Heart left ventricle (tissue), 16 donors: ENCODE measurements around the gene VPS18. TPM values are rescaled to one million over a fixed set of nuclear protein-coding genes. Genes with fewer than 3 reads are reported as not detected.

Source experiments
- ATAC-seq, 4 donors: fragments of 200-7000 bp; cut with Tn5 transposase; one replicate each; pipeline ENCODE4 v1.9.1; 2020 to 2022; ENCODE audit warnings: moderate library complexity in 4 of 4, mild to moderate bottlenecking in 3 of 4, moderate number of reproducible peaks in 1 of 4
- DNase-seq, 5 donors: peaks; one replicate each; pipeline ENCODE4 v3.0.0-alpha.2; 2020
- H3K27ac ChIP-seq, 12 donors: fragments of 200-600 bp; sonication (generic) in 4 of 12; one replicate each; pipeline versions ENCODE4 v1.5.0 to v1.8.0; 2016 to 2022; ENCODE audit warnings: mild to moderate bottlenecking in 2 of 12
- H3K27me3 ChIP-seq, 9 donors: fragments of 200-600 bp; sonication (generic) in 2 of 9; one replicate each; pipeline versions ENCODE4 v1.5.1 to v1.8.0; 2016 to 2022; ENCODE audit warnings: mild to moderate bottlenecking in 3 of 9
- H3K36me3 ChIP-seq, 9 donors: fragments of 200-600 bp; sonication (generic) in 2 of 9; one replicate each; pipeline versions ENCODE4 v1.5.0 to v1.8.0; 2018 to 2022; ENCODE audit warnings: mild to moderate bottlenecking in 2 of 9
- H3K4me1 ChIP-seq, 12 donors: fragments of 200-600 bp; sonication (generic) in 4 of 12; one replicate each; pipeline versions ENCODE4 v1.5.0 to v1.8.0; 2016 to 2022; ENCODE audit warnings: mild to moderate bottlenecking in 3 of 12
- H3K4me3 ChIP-seq, 12 donors: fragments of 200-600 bp; sonication (generic) in 4 of 12; one replicate each; pipeline versions ENCODE4 v1.5.0 to v1.8.0; 2017 to 2022; ENCODE audit warnings: mild to moderate bottlenecking in 9 of 12, moderate library complexity in 4 of 12
- H3K9me3 ChIP-seq, 12 donors: fragments of 200-600 bp; sonication (generic) in 4 of 12; one replicate each; pipeline versions ENCODE4 v1.5.0 to v1.8.0; 2016 to 2022; ENCODE audit warnings: mild to moderate bottlenecking in 1 of 12
- CTCF ChIP-seq, 12 donors: fragments of 200-600 bp; sonication (generic) in 4 of 12; IDR thresholded peaks; one replicate each; pipeline versions ENCODE4 v1.5.0 to v1.8.0; 2018 to 2022; ENCODE audit warnings: antibody characterized with exemption in 12 of 12, mild to moderate bottlenecking in 5 of 12
- POLR2A ChIP-seq, 2 donors: fragments of 450-650 bp; IDR thresholded peaks; one replicate each; pipeline ENCODE4 v1.6.1; 2017; ENCODE audit warnings: antibody characterized with exemption in 2 of 2, mild to moderate bottlenecking in 2 of 2, moderate library complexity in 2 of 2
- WGBS, 4 donors: extraction: QIAGEN DNeasy Blood & Tissue Kit in 2 of 4; methylation state at CpG; one replicate each; pipeline versions ENCODE4 v1.1.5 to v1.1.7; 2013 to 2018; 5-methylcytosine and 5-hydroxymethylcytosine counted together
- intact Hi-C, 10 donors: fragments of 100-400 bp; cut with DNase I; formaldehyde crosslinking; loops; one replicate each; pipeline versions ENCODE4 v1.11.1 to v1.14.2; 2022
- polyA plus RNA-seq, 2 donors: library from polyadenylated mRNA; stranded (reverse); fragments of 200-250 nt; gene quantifications; one replicate each; pipeline ENCODE4 v1.2.3, GENCODE V29; 2013
- total RNA-seq, 9 donors: library from RNA; depleted of rRNA in 2 of 9; stranded (reverse); fragments of >200 nt in 2 of 9; fragmentation: NEBNext Ultra II Directional in 3 of 9; extraction: Animal tissue kit (Norgen Biotek cat#: 25700) in 3 of 9; gene quantifications; one replicate each; pipeline versions ENCODE4 v1.1.0 to v1.2.4, GENCODE V29; 2016 to 2023
- donor health status: ischemic (EF 13 %, LVEDD 7.1; RV severe dilation, severe dysfunction).
- donor health status: healthy with polysubstance abuse.
- donor health status: DM: no; HTN: yes; CAD: no.
- donor health status: DM: no; HTN: no; CAD: no.
- donor health status: ischemic (EF 25% LVEDD 6.9; RV normal size, moderate dysfunction).
- donor health status: ischemic (EF 25% LVEDD 5.7; RV mildly dilated, moderate dysfunction).
- donor health status: healthy.
- donor health status: DM: yes; HTN: yes; CAD: no.
- donor health status: ischemic (EF 35%, LVEDD 5.7; RV mildly dilated, moderate dysfunction).
- donor health status: nonischemic (EF 11% LVEDD 7.7; RV severe dilation, severe dysfunction).
- donor health status: DM: yes; HTN: yes; CAD: no.
- donor health status: PGD.
- donor health status: ischemic (EF 29% LVEDD 5.4; RV normal size, mild dysfunction).
- donor health status: nonischemic (EF 23%, LVEDD 6.1; RV moderate dilation, normal function).

VPS18 gene
- total and polyA plus RNA-seq, 11 donors: 14.7 to 29.2 (median 21.3) TPM

- TF ChIP-seq CTCF (IDR thresholded peaks at IDR 0.05) (no peak), POLR2A (IDR thresholded peaks at IDR 0.05) (no peak)
- Histone ChIP-seq H3K4me3 (no peak overlapping the region), H3K9me3 (peaks cover 0 to 7% (median 0%) of the 10 kb centered on the region in 12 donors), H3K36me3 (no peaks in the 10 kb centered on the region), H3K27me3 (no peaks in the 10 kb centered on the region), H3K4me1 (no peaks in the 10 kb centered on the region), H3K27ac (no peak overlapping the region)
- ATAC-seq: no peak
- intact Hi-C loops: no loop called here
- no peak for DNase-seq
- WGBS, 4 donors: 91 to 96% (median 94%) methylated on average over 6 of the region's 6 CpGs
Measured at GRCh38 chr15:40881351-40881750, 12.9 kb upstream of the VPS18 start.

GRCh38 chr15:40886586-40886985 is 7.7 kb upstream of the VPS18 start:
- Histone ChIP-seq H3K27me3 (no peaks in the 10 kb centered on the region), H3K4me1 (no peaks in the 10 kb centered on the region), H3K27ac (no peak overlapping the region), H3K36me3 (no peaks in the 10 kb centered on the region), H3K4me3 (no peak overlapping the region), H3K9me3 (peaks cover 0 to 7% (median 0%) of the 10 kb centered on the region in 12 donors)
- intact Hi-C loops: no loop called here
- WGBS, 4 donors: 62 to 76% (median 63%) methylated on average over 1 of the region's 1 CpG
- no peak for ATAC-seq
- no peak for DNase-seq
- no peak for TF ChIP-seq CTCF (IDR thresholded peaks at IDR 0.05)
- no peak for TF ChIP-seq POLR2A (IDR thresholded peaks at IDR 0.05)

GRCh38 chr15:40889112-40889511 is 5.1 kb upstream of the VPS18 start:
- intact Hi-C loops: no loop called here
- ATAC-seq (no peak), DNase-seq (no peak)
- Histone ChIP-seq H3K27ac (no peak overlapping the region), H3K4me1 (peaks cover 0 to 9% (median 6%) of the 10 kb centered on the region in 12 donors), H3K4me3 (no peak overlapping the region), H3K9me3 (no peaks in the 10 kb centered on the region), H3K36me3 (no peaks in the 10 kb centered on the region), H3K27me3 (no peaks in the 10 kb centered on the region)
- TF ChIP-seq CTCF (IDR thresholded peaks at IDR 0.05) (no peak), POLR2A (IDR thresholded peaks at IDR 0.05) (no peak)

GRCh38 chr15:40891138-40891537 is 3.1 kb upstream of the VPS18 start:
- WGBS, 4 donors: 86 to 89% (median 88%) methylated on average over 5 of the region's 5 CpGs
- Histone ChIP-seq H3K4me3 (no peak overlapping the region), H3K9me3 (no peaks in the 10 kb centered on the region), H3K27me3 (no peaks in the 10 kb centered on the region), H3K27ac (no peak overlapping the region), H3K4me1 (peaks cover 0 to 24% (median 14%) of the 10 kb centered on the region in 12 donors), H3K36me3 (peaks cover 0 to 6% (median 3%) of the 10 kb centered on the region in 9 donors)
- TF ChIP-seq POLR2A (IDR thresholded peaks at IDR 0.05): no peak
- TF ChIP-seq CTCF (IDR thresholded peaks at IDR 0.05): no peak
- intact Hi-C loops: loop anchor here (5.0 to 10.0 kb wide), 15 partner anchors 34 to 569 kb away; partner anchors contain the start of genes KNL1 (in 9 of the 10), RAD51 (in 3 of the 10), GCHFR (in 2 of the 10) and C15orf62 (in 1 of the 10)
- no peak for ATAC-seq
- no peak for DNase-seq
